HG02970 (cell line): ENCODE data around the gene NPIPB2.

Source experiments
- ATAC-seq: cut with Tn5 transposase; IDR thresholded peaks from one replicate; pipeline ENCODE4 v1.9.1; 2021; ENCODE audit warnings: mild to moderate bottlenecking, moderate library complexity, moderate number of reproducible peaks; ENCODE audit not compliant: unreplicated experiment, low FRiP score

NPIPB2 gene

GRCh38 chr16:11907160-11907970 is 34.5 kb downstream of the NPIPB2 start:
- no peak for ATAC-seq

DNA sequence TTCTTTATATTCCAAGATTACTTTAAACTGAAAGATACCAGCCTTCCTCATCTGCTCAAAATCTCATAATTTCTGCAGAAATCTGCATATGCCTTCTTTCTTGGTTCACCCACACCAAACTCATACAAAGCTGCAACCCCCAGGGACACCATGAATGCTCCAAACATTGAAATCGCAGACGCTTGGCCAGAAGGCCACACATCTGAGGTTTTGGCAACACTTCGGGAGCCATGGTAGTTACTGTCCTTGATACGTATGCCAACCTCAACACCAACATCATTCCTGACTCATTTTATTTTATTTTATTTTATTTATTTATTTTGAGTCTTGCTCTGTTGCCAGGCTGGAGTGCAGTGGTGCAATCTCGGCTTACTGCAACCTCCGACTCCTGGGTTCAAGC is 37.9 kb downstream of the NPIPB2 start:
- no peak for ATAC-seq

- no peak for ATAC-seq
Measured at GRCh38 chr16:11901091-11901490, 40.8 kb downstream of the NPIPB2 start.

- no peak for ATAC-seq
Measured at GRCh38 chr16:11896486-11897176, 45.2 kb downstream of the NPIPB2 start.

DNA sequence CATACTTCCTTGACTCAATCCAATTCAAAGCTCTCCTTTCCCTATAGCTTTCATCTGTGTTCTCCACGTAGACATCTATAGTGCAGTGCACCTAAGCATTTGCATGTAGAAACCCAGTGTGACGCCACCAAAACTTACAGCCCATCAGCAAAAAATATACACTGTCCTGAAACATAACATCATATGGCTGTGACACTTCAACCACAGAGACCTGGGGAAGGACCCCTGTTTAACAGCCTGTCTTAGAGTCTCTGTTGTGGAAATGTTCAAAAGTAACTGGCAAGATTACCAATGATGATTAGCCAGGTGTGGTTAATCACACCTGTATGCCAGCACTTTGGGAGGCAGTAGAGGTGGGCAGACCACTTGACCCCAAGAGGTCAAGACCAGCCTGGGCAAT is 48.3 kb downstream of the NPIPB2 start:
- no peak for ATAC-seq

DNA sequence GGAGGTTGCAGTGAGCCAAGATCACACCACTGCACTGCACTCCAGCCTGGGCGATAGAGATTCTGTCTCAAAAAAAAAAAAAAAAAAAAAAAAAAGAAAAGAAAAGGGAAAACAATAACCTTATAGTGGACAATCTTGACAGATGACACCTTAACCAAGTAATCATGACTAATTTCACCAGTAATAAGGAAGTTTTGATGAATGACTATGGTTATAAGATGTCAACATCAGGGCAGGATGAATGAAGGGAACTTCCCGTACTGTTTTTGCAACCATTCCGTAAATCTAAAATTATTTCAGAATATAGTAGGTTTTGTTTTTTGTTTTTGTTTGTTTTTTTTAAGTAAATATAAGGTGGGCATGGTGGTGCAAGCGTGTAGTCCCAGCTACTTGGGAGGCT is 49.1 kb downstream of the NPIPB2 start:
- no peak for ATAC-seq

GRCh38 chr16:11890231-11890965 is 51.4 kb downstream of the NPIPB2 start:
- ATAC-seq = no peak

GRCh38 chr16:11886881-11887280 is 55.0 kb downstream of the NPIPB2 start:
- no peak for ATAC-seq

GRCh38 chr16:11884035-11884434 is 57.8 kb downstream of the NPIPB2 start:
- no peak for ATAC-seq

- ATAC-seq = no peak
Measured at GRCh38 chr16:11880007-11880406, 61.8 kb downstream of the NPIPB2 start.

- ATAC-seq = no peak
Measured at GRCh38 chr16:11877374-11877773, 64.5 kb downstream of the NPIPB2 start.
